Activated gamma-delta T cell treated with Interleukin-2 at 50 U/mL for 16 hours (primary cell): ENCODE measurements around the gene SRPK2.
"Not testable (repeated sequence)": the region's sequence is repeated elsewhere in the genome, so short reads cannot be mapped to it uniquely, and the experiment has no call there.

ENCODE experiments used
- DNase-seq: peaks from one replicate; pipeline ENCODE4 v3.0.0-alpha.2; 2020

Gene SRPK2

GRCh38 chr7:105215182-105215581 is 173.5 kb downstream of the SRPK2 start:
- DNase-seq, result no peak

GRCh38 chr7:105213611-105214010 is 175.1 kb downstream of the SRPK2 start:
- DNase-seq, result no peak

GRCh38 chr7:105212212-105212611 is 176.5 kb downstream of the SRPK2 start:
- no peak for DNase-seq

- no peak for DNase-seq
These were observed 178.0 kb downstream of the SRPK2 start for GRCh38 chr7:105210721-105211205.

- no peak for DNase-seq
These were observed 178.9 kb downstream of the SRPK2 start for GRCh38 chr7:105209870-105210269.

GRCh38 chr7:105209433-105209832 is 179.3 kb downstream of the SRPK2 start:
- DNase-seq, result no peak

GRCh38 chr7:105206985-105207384 is 181.7 kb downstream of the SRPK2 start:
- DNase-seq, result no peak

- DNase-seq, result no peak
These were observed 183.0 kb downstream of the SRPK2 start for GRCh38 chr7:105205592-105206237.

GRCh38 chr7:105204953-105205352 is 183.8 kb downstream of the SRPK2 start:
- DNase-seq, result no peak

GRCh38 chr7:105204520-105204919 is 184.2 kb downstream of the SRPK2 start:
- DNase-seq, result no peak

GRCh38 chr7:105202616-105203015 is 186.1 kb downstream of the SRPK2 start:
- DNase-seq, result no peak

- no peak for DNase-seq
These were observed 189.3 kb downstream of the SRPK2 start for GRCh38 chr7:105199386-105199785.

GRCh38 chr7:105198223-105198622 is 190.5 kb downstream of the SRPK2 start:
- no peak for DNase-seq

GRCh38 chr7:105196473-105196872 is 192.2 kb downstream of the SRPK2 start:
- DNase-seq, result no peak

- DNase-seq, result no peak
These were observed 192.8 kb downstream of the SRPK2 start for GRCh38 chr7:105195891-105196290.

- not testable (repeated sequence) for DNase-seq
These were observed 193.8 kb downstream of the SRPK2 start for GRCh38 chr7:105194959-105195358.

GRCh38 chr7:105191331-105191730 is 197.4 kb downstream of the SRPK2 start:
- no peak for DNase-seq

- no peak for DNase-seq
These were observed 198.7 kb downstream of the SRPK2 start for GRCh38 chr7:105189859-105190492.

GRCh38 chr7:105188201-105188600 is 200.5 kb downstream of the SRPK2 start:
- DNase-seq, result no peak

- no peak for DNase-seq
These were observed 201.2 kb downstream of the SRPK2 start for GRCh38 chr7:105187302-105188169.

GRCh38 chr7:105185290-105186010 is 203.3 kb downstream of the SRPK2 start:
- no peak for DNase-seq

GRCh38 chr7:105180002-105180401 is 208.7 kb downstream of the SRPK2 start:
- no peak for DNase-seq
